ENCODE measurements around the gene ZCCHC3. TPM values are rescaled to one million over a fixed set of nuclear protein-coding genes. Genes with fewer than 3 reads are reported as not detected.

ZCCHC3 gene
- total RNA-seq, 2 experiments from 2014 or later, result 28.4 to 29.0 TPM

Other genes with a start within 250 kb of the ZCCHC3 start
- gene DEFB125, start 209.9 kb upstream of the ZCCHC3 start, total RNA-seq, result not detected
- not detected for gene DEFB126, start 155.0 kb upstream of the ZCCHC3 start, total RNA-seq
- not detected for gene DEFB127, start 140.1 kb upstream of the ZCCHC3 start, total RNA-seq
- not detected for gene DEFB128, start 107.9 kb upstream of the ZCCHC3 start, total RNA-seq
- gene DEFB129, start 70.3 kb upstream of the ZCCHC3 start, total RNA-seq, result not detected
- not detected for gene DEFB132, start 39.8 kb upstream of the ZCCHC3 start, total RNA-seq
- 1 to 10 TPM; 6.8 to 8.5 TPM for gene C20orf96, start 6.8 kb upstream of the ZCCHC3 start, total RNA-seq
- 1 to 10 TPM; 5.5 to 5.8 TPM for gene SOX12, start 28.0 kb downstream of the ZCCHC3 start, total RNA-seq
- gene NRSN2, start 49.5 kb downstream of the ZCCHC3 start, total RNA-seq, result 1 to 10 TPM; 1.4 to 2.4 TPM
- gene TRIB3, start 83.2 kb downstream of the ZCCHC3 start, total RNA-seq, result 10 to 100 TPM; 32.6 to 32.8 TPM
- gene RBCK1, start 110.7 kb downstream of the ZCCHC3 start, total RNA-seq, result 100 to 1,000 TPM; 135 to 149 TPM
- gene TBC1D20, start 165.0 kb downstream of the ZCCHC3 start, total RNA-seq, result 10 to 100 TPM; 30.1 to 30.7 TPM
- 100 to 1,000 TPM; 116 to 121 TPM for gene CSNK2A1, start 246.2 kb downstream of the ZCCHC3 start, total RNA-seq